OCI-LY7 (cell line): Measurements from ENCODE around the gene KRT6A. TPM values are rescaled to one million over a fixed set of nuclear protein-coding genes. Genes with fewer than 3 reads are reported as not detected.

Experiments used
- BruUV-seq: library from RNA; stranded (reverse); fragments of 400-500 nt; replicated peaks from 2 replicates; lab custom pipeline; 2021; lab: Mats Ljungman, UMichigan
- CTCF ChIA-PET: fragments of 300-600 bp; sonication (Branson Sonifier 250); formaldehyde crosslinking; loops from one replicate; lab custom pipeline; 2022; ENCODE audit warnings: antibody characterized with exemption; ENCODE audit not compliant: unreplicated experiment; lab: Charles Lee
- POLR2A ChIA-PET: fragments of 300-600 bp; sonication (Branson Sonifier 250); formaldehyde crosslinking; loops from one replicate; lab custom pipeline; 2022; ENCODE audit warnings: antibody characterized with exemption; lab: Charles Lee
- DNase-seq: peaks from one replicate; pipeline ENCODE4 v3.0.0-alpha.2; 2015; ENCODE audit warnings: low spot score
- H2AFZ ChIP-seq: fragments of 200-600 bp; sonication (generic), shearing (Covaris generic); 2 replicates; pipeline ENCODE4 v1.6.1; 2014; ENCODE audit warnings: mild to moderate bottlenecking, antibody characterized with exemption, low read length, moderate library complexity
- H3K27ac ChIP-seq: fragments of 200-600 bp; sonication (generic); 2 replicates; pipeline ENCODE4 v1.5.1; 2014; ENCODE audit warnings: mixed run types, low read depth, mild to moderate bottlenecking, moderate library complexity, low read length, inconsistent platforms; ENCODE audit not compliant: poor library complexity, severe bottlenecking
- H3K36me3 ChIP-seq: fragments of 200-600 bp; sonication (generic); 2 replicates; pipeline ENCODE4 v1.6.1; 2014; ENCODE audit warnings: mild to moderate bottlenecking, antibody characterized with exemption, low read length, moderate library complexity, mixed read lengths; ENCODE audit not compliant: insufficient read depth
- H3K4me1 ChIP-seq: fragments of 200-600 bp; sonication (generic); 2 replicates; pipeline ENCODE4 v1.5.1; 2014; ENCODE audit warnings: mild to moderate bottlenecking, low read length; ENCODE audit not compliant: insufficient read depth, poor library complexity, severe bottlenecking
- H3K4me2 ChIP-seq: fragments of 200-600 bp; sonication (generic); 2 replicates; pipeline ENCODE4 v1.6.1; 2014; ENCODE audit warnings: mild to moderate bottlenecking, low read length
- H3K4me3 ChIP-seq: fragments of 200-600 bp; sonication (generic); 2 replicates; pipeline ENCODE4 v1.5.1; 2014; ENCODE audit warnings: mild to moderate bottlenecking, low read depth, low read length; ENCODE audit not compliant: poor library complexity, severe bottlenecking
- H3K79me2 ChIP-seq: fragments of 200-600 bp; sonication (generic); 2 replicates; pipeline ENCODE4 v1.6.1; 2016; ENCODE audit warnings: low read depth, mild to moderate bottlenecking, low read length, moderate library complexity, mixed read lengths; ENCODE audit not compliant: insufficient read depth
- H3K9me2 ChIP-seq: fragments of 200-600 bp; sonication (generic); 2 replicates; pipeline ENCODE4 v1.6.1; 2016; ENCODE audit warnings: mild to moderate bottlenecking, low read length, mixed read lengths; ENCODE audit not compliant: insufficient read depth
- H3K9me3 ChIP-seq: fragments of 200-600 bp; sonication (generic); 2 replicates; pipeline ENCODE4 v1.6.1; 2014; ENCODE audit warnings: mild to moderate bottlenecking, mixed run types, low read length, mixed read lengths
- H4K20me1 ChIP-seq: fragments of 200-600 bp; sonication (generic); 2 replicates; pipeline ENCODE4 v1.6.1; 2014; ENCODE audit warnings: mild to moderate bottlenecking, antibody characterized with exemption, low read length, moderate library complexity, mixed read lengths; ENCODE audit not compliant: insufficient read depth
- EZH2phosphoT487 ChIP-seq: fragments of 200-600 bp; sonication (generic); IDR thresholded peaks from 2 replicates; pipeline ENCODE4 v1.6.1; 2018; ENCODE audit warnings: low read depth, borderline replicate concordance, mild to moderate bottlenecking, mixed run types, antibody characterized with exemption, low read length, moderate library complexity, mixed read lengths
- intact Hi-C: fragments of 100-400 bp; cut with micrococcal nuclease; formaldehyde crosslinking; loops from one replicate; pipeline ENCODE4 v1.10.0; 2022; ENCODE audit not compliant: unreplicated experiment
- total RNA-seq, 2 experiments: library from RNA; depleted of rRNA in 1 of 2; stranded (reverse); fragments of >200 nt in 1 of 2; shearing (Covaris generic) in 1 of 2; gene quantifications; 2 replicates each; pipeline ENCODE4 v1.2.3, GENCODE V29; 2014 to 2022
- TF ChIP-seq, protein P1 (sequence below): fragments of 200-600 bp; sonication (generic); conservative IDR thresholded peaks from 2 replicates; pipeline ENCODE4 v1.5.1; 2014; ENCODE audit warnings: mild to moderate bottlenecking, antibody characterized with exemption, low read length, moderate library complexity, mixed read lengths

The KRT6A gene
- total RNA-seq, 2 experiments from 2014 or later, result 0.74 TPM; not detected in 1

DNA sequence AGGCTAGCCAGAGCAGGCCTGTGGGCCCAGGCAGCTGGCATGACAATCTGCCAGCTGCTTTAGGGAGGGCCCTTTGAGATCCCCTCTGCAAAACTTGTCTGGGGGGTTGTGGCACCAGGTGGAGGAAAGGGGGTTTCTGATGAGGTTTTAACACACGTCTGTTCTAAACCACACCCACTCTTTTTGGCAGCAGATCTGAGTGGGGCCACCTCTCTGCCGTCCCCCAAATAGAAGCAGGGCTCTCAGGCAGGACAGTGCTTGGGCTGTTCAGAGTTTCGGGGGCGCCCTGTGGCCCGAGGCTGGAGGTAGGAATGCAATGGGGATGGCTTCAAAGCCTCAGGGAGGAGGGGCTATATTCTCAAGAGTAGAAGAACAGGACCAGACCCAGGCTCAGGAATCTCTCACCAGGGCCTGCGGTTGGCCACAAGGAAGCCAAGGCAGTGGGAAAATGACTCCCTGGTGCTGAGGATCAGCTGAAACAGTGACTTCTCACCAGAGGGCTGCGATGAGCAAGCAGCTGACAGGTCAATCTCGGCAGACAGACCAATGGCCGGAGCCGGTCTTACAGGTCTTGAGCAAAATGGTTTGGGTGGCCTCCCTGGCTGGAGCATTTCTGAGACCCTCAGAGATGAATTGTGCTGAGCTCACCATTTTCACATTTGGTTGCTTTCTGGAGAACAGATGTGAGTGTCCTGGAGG lies 28.7 kb upstream of the KRT6A start:
- no peak for DNase-seq
- H3K27ac ChIP-seq, result no peak overlapping the region
- no TSS peak for BruUV-seq
- no peaks in the 10 kb centered on the region for H4K20me1 ChIP-seq
- no peak overlapping the region for H3K4me2 ChIP-seq
- H3K9me2 ChIP-seq, result no peaks in the 10 kb centered on the region
- H3K36me3 ChIP-seq, result no peaks in the 10 kb centered on the region
- CTCF ChIA-PET, result no interaction called here
- H3K4me1 ChIP-seq, result no peaks in the 10 kb centered on the region
- no peaks in the 10 kb centered on the region for H3K79me2 ChIP-seq
- TF ChIP-seq, protein P1, sequence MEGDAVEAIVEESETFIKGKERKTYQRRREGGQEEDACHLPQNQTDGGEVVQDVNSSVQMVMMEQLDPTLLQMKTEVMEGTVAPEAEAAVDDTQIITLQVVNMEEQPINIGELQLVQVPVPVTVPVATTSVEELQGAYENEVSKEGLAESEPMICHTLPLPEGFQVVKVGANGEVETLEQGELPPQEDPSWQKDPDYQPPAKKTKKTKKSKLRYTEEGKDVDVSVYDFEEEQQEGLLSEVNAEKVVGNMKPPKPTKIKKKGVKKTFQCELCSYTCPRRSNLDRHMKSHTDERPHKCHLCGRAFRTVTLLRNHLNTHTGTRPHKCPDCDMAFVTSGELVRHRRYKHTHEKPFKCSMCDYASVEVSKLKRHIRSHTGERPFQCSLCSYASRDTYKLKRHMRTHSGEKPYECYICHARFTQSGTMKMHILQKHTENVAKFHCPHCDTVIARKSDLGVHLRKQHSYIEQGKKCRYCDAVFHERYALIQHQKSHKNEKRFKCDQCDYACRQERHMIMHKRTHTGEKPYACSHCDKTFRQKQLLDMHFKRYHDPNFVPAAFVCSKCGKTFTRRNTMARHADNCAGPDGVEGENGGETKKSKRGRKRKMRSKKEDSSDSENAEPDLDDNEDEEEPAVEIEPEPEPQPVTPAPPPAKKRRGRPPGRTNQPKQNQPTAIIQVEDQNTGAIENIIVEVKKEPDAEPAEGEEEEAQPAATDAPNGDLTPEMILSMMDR, result no peak
- TF ChIP-seq EZH2phosphoT487, result no peak
- no peaks in the 10 kb centered on the region for H3K9me3 ChIP-seq
- POLR2A ChIA-PET, result interaction anchor here (1.4 kb wide), 1 partner anchor 10 kb away, joined by 3 read pairs; no protein-coding TSS in a partner anchor
- H2AFZ ChIP-seq, result no peak overlapping the region
- no peak overlapping the region for H3K4me3 ChIP-seq
- intact Hi-C loops, result no loop called here

DNA sequence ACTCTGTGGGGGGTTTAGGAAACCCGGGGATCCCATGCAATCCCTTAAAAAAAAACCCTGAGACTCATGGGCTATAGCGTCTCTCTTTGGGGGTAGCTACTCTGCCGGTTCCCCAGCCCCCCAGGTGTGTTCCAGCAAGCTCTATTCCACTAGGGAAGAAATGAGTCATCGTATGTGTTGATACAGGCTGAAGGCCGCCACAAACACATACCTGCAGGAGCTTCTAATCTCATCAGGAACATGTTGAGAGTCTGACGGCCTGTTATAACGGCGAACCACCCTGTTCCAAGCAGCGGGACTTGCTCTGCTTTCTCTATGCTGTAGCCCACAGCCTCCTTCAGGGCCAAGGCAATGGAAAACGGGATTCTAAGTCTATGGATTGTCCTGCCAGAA lies 28.1 kb upstream of the KRT6A start:
- Histone ChIP-seq H3K4me2 (no peak overlapping the region), H2AFZ (no peak overlapping the region), H3K36me3 (no peaks in the 10 kb centered on the region), H3K9me2 (no peaks in the 10 kb centered on the region), H3K79me2 (no peaks in the 10 kb centered on the region), H3K27ac (no peak overlapping the region), H4K20me1 (no peaks in the 10 kb centered on the region), H3K4me1 (no peaks in the 10 kb centered on the region), H3K9me3 (no peaks in the 10 kb centered on the region), H3K4me3 (no peak overlapping the region)
- CTCF ChIA-PET, result no interaction called here
- BruUV-seq, result no TSS peak
- intact Hi-C loops, result no loop called here
- POLR2A ChIA-PET, result interaction anchor here (1.4 kb wide), 1 partner anchor 11 kb away, joined by 3 read pairs; no protein-coding TSS in a partner anchor
- TF ChIP-seq, protein P1, result no peak
- TF ChIP-seq EZH2phosphoT487, result no peak
- no peak for DNase-seq

DNA sequence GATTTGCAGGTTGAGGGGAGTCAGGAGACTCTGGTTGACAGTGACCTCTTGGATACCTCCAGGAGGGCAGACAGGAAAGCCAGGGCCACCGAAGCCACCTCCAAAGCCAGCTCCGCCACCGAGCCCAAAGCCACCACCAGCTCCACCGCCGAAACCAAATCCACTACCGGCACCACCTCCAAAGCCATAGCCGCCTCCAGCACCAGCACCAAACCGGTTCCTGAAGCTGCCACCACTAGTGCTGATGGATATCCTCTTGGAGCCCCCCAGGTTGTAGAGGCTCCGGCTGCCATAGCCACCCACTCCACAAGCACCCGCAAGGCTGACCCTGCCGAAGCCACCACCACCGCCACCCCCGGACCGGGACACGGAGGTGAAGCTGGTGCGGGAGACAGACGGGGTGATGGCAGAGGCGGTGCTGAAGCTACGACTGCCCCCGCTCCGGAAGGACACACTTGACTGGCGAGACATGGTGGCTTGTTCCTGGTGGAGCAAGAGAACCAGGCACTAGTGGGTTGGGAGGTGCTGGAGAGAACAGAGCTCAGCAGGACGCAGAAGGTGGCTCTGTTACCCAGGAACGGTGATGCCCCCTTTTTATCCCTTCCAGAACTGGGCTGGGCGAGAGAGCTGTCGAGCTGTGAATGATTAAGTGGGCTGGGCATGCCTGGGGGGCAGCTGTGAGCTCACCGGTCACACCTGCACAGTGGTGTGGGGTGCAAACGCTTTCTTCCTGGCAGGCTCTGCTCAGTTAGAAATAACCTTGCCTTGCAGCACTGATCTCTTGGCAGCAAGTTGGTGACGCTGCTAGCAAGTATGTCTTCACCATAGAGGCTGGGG lies 27.0 kb upstream of the KRT6A start, which contains the start of gene KRT5:
TSS of gene KRT5 (minus strand) at position 569 of the 837 bp plus-strand sequence. CDS start at position 471, 98 bp downstream.
- POLR2A ChIA-PET, result no interaction called here
- Histone ChIP-seq H3K9me3 (no peaks in the 10 kb centered on the region), H2AFZ (no peak within 1 kb of the TSS), H4K20me1 (no peaks in the 10 kb centered on the region), H3K27ac (no peak within 1 kb of the TSS), H3K4me3 (no peak within 1 kb of the TSS), H3K36me3 (no peaks in the 10 kb centered on the region), H3K4me1 (no peaks in the 10 kb centered on the region), H3K9me2 (no peaks in the 10 kb centered on the region), H3K79me2 (no peaks in the 10 kb centered on the region), H3K4me2 (no peak within 1 kb of the TSS)
- CTCF ChIA-PET, result no interaction called here
- no TSS peak for BruUV-seq
- no peak for DNase-seq
- TF ChIP-seq, protein P1, result no peak
- no peak for TF ChIP-seq EZH2phosphoT487
- intact Hi-C loops, result no loop called here
